ENCODE measurements around the gene SH3TC1.

Gene SH3TC1

DNA sequence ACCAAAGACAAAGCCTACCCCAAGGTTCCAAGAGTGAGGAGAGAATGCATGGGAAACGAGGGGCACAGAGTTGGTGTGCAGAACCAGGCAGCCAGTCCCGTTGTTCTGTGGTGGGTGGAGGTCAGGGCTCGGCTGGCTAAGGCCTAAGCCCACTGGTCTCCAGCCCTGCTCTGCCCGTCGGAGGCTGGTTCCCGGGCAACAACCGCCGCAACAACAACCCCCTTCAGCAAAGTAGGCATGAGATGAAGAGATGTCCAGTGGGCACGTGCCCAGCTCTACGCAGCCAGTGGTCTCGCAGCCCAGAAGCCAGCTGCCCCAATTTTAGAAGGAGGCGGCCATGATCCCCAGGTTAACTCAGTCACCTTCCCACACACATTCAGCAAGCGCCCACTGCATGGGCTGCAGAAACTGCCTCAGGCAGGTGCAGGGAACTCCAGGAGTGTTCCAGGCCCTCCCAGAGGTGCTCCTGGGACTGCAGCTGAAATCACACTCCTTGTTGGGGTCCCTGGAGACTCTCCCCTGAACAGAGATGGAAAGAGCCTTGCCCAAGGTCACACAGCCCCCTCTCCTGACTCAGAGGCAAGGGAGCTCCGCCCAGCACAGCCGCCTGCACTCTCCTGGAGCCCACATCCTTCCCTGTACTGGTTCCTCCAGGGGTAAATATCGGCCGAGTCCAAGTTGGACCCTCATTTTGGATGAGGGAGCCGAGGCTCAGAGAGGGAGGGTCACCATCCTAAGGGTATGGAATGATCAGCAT lies 45.1 kb downstream of the SH3TC1 start:
- DNase-seq, result no peak
- H3K27me3 ChIP-seq, result peaks cover 0 to 19% of the 10 kb centered on the region in 2 donors
- peaks cover 0 to 11% (median 9%) of the 10 kb centered on the region in 4 donors for H3K4me1 ChIP-seq
- no peak overlapping the region for H3K27ac ChIP-seq
- no peaks in the 10 kb centered on the region for H3K36me3 ChIP-seq
- no peaks in the 10 kb centered on the region for H3K9me3 ChIP-seq
- intact Hi-C loops (cut with DNase I; ENCODE audit: low total_unique reads), result loop anchor here (5.0 kb wide), 1 partner anchor 348 kb away; the partner anchor contains the start of gene CPZ
- TF ChIP-seq, protein P1, sequence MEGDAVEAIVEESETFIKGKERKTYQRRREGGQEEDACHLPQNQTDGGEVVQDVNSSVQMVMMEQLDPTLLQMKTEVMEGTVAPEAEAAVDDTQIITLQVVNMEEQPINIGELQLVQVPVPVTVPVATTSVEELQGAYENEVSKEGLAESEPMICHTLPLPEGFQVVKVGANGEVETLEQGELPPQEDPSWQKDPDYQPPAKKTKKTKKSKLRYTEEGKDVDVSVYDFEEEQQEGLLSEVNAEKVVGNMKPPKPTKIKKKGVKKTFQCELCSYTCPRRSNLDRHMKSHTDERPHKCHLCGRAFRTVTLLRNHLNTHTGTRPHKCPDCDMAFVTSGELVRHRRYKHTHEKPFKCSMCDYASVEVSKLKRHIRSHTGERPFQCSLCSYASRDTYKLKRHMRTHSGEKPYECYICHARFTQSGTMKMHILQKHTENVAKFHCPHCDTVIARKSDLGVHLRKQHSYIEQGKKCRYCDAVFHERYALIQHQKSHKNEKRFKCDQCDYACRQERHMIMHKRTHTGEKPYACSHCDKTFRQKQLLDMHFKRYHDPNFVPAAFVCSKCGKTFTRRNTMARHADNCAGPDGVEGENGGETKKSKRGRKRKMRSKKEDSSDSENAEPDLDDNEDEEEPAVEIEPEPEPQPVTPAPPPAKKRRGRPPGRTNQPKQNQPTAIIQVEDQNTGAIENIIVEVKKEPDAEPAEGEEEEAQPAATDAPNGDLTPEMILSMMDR (IDR thresholded peaks at IDR 0.05), result no peak
- H3K4me3 ChIP-seq, result no peak overlapping the region

DNA sequence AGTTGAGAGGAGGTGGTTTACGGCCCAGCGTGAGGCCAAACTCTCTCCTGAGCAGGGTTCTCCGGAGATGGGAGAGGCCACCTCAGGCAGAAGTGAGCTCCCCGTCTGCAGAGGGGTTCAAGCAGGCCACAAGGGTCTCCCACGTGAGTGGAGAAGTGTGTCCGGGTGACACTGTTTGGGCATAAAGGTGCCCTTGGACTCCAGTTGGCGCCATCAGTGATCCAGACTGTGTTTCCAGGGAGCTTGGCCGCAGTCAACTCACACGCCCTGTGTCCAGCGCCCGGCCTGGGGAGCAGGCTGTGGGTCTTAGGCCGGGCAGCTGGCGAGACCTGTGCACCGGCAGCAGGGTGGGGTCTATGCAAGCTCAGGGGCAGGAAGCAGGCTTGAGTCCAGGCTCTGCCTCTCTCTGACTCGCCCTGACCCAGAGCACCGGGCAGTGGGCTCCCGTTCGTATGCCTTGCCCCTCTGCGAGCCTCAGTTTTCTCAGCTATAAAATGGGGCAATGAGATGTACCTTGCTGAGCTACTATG lies 45.9 kb downstream of the SH3TC1 start:
- no peaks in the 10 kb centered on the region for H3K36me3 ChIP-seq
- no peaks in the 10 kb centered on the region for H3K9me3 ChIP-seq
- no peak overlapping the region for H3K27ac ChIP-seq
- TF ChIP-seq, protein P1 (IDR thresholded peaks at IDR 0.05), result no peak
- H3K4me3 ChIP-seq, result no peak overlapping the region
- DNase-seq, result no peak
- intact Hi-C loops (cut with DNase I; ENCODE audit: low total_unique reads), result loop anchor here (5.0 kb wide), 1 partner anchor 347 kb away; the partner anchor contains the start of gene CPZ
- peaks cover 0 to 11% (median 9%) of the 10 kb centered on the region in 4 donors for H3K4me1 ChIP-seq
- H3K27me3 ChIP-seq, result peaks cover 0 to 19% of the 10 kb centered on the region in 2 donors

DNA sequence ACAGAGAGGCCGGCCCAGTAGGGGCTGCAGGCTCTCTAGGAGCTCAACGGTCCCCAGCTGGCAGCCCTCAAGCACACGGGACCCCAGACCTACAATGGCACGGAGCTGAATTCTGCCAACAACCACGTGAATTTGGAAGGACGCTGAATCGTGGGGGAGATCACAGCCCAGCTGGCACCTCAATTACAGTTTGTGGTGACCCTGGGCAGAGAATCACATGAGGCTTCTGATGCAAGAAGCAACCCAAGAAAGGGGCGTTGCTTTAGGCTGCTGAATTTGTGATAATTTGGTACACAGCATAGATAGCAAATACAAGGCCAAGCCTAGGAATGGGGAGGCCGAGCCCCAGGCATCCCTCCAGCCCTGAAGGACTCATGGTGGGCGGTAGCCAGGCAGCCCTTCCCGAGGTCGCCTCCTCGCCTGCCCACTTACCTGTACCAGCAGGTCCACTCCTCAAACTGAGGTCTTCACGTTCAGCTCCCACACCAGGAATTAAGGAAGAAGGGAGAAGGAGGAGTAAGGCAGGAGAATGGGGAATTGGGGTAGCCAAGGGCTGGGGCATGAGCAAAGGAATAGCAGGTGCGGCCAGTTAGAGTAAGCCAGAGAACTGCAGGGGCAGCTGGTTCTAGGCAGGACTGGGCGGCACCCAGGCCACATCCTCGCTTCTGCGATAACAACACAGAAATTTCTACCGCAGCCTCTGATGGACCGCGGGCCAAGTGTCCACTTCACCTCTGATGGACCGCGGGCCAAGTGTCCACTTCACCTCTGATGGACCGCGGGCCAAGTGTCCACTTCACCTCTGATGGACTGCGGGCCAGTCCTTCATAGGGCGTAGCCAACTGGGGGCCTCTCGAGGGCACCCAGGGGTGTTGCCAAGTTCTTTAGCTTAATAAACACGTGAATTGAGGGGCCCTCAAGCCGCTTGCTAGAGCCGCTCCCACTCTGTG lies 47.1 kb downstream of the SH3TC1 start:
- no peak for DNase-seq
- TF ChIP-seq, protein P1 (IDR thresholded peaks at IDR 0.05), result no peak
- H3K27me3 ChIP-seq, result peaks cover 0 to 19% of the 10 kb centered on the region in 2 donors
- no peak overlapping the region for H3K4me3 ChIP-seq
- intact Hi-C loops (cut with DNase I; ENCODE audit: low total_unique reads), result no loop called here
- no peaks in the 10 kb centered on the region for H3K9me3 ChIP-seq
- no peak overlapping the region for H3K27ac ChIP-seq
- no peaks in the 10 kb centered on the region for H3K36me3 ChIP-seq
- peaks cover 0 to 11% (median 9%) of the 10 kb centered on the region in 4 donors for H3K4me1 ChIP-seq

DNA sequence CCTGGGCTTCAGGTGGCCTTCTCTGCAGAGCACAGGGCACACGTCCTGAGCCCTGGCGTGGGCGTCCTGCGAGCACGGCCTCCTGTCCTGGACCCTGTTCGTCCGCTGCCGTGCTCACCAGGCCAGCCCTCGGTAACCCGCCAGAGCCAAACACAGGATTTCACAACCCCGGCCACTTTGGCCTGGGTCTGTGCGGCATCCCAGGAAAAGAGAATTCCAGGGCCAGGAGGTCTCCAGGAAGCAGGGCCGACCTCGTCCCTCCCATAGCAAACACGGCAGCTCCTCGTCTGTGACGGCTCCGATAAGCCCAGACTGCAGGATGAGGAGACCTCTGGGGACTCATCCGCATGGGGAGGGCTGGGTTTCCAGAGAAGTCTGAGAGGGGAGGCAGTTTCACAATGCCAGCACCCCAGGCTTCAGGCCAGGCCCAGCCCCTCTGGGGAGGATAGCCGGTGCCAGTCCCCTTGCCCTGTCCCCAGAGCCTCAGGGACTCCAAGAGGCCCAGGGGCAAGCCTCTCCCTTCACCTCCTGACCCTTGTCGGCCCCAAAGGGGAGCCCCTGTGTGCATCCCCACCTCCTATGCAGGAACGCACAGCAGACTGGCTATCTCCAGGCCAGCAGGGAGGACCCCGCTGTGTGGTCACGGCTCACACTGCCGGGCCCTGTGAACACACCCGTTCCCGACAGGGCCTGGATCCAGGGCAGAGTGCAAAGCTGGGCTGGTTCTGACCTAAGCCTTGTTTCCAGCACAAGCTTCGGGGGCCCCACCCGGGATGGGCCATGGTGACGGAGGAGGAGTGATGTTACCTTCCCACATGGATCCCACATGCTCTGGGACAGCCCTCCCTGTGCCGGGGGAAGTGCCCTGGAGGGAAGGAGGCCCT lies 48.2 kb downstream of the SH3TC1 start:
- Histone ChIP-seq H3K4me1 (peaks cover 0 to 7% (median 5%) of the 10 kb centered on the region in 4 donors), H3K27ac (no peak overlapping the region), H3K4me3 (no peak overlapping the region), H3K36me3 (no peaks in the 10 kb centered on the region), H3K27me3 (peaks cover 0 to 19% of the 10 kb centered on the region in 2 donors), H3K9me3 (no peaks in the 10 kb centered on the region)
- intact Hi-C loops (cut with DNase I; ENCODE audit: low total_unique reads), result no loop called here
- TF ChIP-seq, protein P1 (IDR thresholded peaks at IDR 0.05), result no peak
- DNase-seq, result peak in 1 of 2 donors; percentile 68

DNA sequence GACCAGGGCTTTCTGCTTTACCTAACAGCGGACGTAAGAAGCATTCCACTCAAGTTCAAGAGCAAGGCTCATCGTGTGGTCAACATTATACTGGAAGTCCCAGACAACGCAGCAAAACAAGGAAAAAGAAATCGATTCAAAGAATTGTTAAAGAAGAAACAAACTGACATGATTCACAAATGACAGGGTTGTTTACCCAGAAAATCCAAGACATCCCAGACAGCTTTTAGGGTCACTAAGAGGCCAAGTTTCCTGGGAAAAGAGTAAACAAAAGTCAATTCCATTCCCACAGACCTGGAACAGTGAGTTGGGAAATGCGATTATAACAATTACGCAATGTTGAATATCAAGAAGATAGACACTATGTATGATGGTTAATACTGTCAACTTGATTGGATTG lies 49.0 kb downstream of the SH3TC1 start:
- Histone ChIP-seq H3K4me3 (no peak overlapping the region), H3K4me1 (no peaks in the 10 kb centered on the region), H3K36me3 (no peaks in the 10 kb centered on the region), H3K27me3 (peaks cover 0 to 14% of the 10 kb centered on the region in 2 donors), H3K9me3 (no peaks in the 10 kb centered on the region), H3K27ac (no peak overlapping the region)
- DNase-seq, result no peak
- TF ChIP-seq, protein P1 (IDR thresholded peaks at IDR 0.05), result no peak
- intact Hi-C loops (cut with DNase I; ENCODE audit: low total_unique reads), result no loop called here

Measured in tibial artery (tissue), 4 donors.